Measurements from ENCODE around the gene C12orf42.

- TF ChIP-seq RAD21 (IDR thresholded peaks at IDR 0.05) (no peak), EGR1 (IDR thresholded peaks at IDR 0.05; ENCODE audit: low read depth in 2 of 2) (no peak), TAF1 (conservative IDR thresholded peaks at IDR 0.05) (no peak), JUND (IDR thresholded peaks at IDR 0.05) (no peak), GABPA (IDR thresholded peaks at IDR 0.05 in 1 of 2, conservative IDR thresholded peaks at IDR 0.05 in 1 of 2) (no peak), YY1 (IDR thresholded peaks at IDR 0.05) (no peak), RXRA (IDR thresholded peaks at IDR 0.05) (no peak), HNF4G (IDR thresholded peaks at IDR 0.05) (no peak), ZBTB33 (IDR thresholded peaks at IDR 0.05) (no peak), NR2F2 (IDR thresholded peaks at IDR 0.05) (no peak), SP1 (IDR thresholded peaks at IDR 0.05) (no peak), HNF4A (conservative IDR thresholded peaks at IDR 0.05) (no peak), MAX (IDR thresholded peaks at IDR 0.05) (no peak)
- TF ChIP-seq, protein P1, sequence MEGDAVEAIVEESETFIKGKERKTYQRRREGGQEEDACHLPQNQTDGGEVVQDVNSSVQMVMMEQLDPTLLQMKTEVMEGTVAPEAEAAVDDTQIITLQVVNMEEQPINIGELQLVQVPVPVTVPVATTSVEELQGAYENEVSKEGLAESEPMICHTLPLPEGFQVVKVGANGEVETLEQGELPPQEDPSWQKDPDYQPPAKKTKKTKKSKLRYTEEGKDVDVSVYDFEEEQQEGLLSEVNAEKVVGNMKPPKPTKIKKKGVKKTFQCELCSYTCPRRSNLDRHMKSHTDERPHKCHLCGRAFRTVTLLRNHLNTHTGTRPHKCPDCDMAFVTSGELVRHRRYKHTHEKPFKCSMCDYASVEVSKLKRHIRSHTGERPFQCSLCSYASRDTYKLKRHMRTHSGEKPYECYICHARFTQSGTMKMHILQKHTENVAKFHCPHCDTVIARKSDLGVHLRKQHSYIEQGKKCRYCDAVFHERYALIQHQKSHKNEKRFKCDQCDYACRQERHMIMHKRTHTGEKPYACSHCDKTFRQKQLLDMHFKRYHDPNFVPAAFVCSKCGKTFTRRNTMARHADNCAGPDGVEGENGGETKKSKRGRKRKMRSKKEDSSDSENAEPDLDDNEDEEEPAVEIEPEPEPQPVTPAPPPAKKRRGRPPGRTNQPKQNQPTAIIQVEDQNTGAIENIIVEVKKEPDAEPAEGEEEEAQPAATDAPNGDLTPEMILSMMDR (IDR thresholded peaks at IDR 0.05; ENCODE audit: low read depth, low read length, missing input control), result no peak
Observed at GRCh38 chr12:103268831-103269514, 226.8 kb downstream of the C12orf42 start.

Data from liver (tissue), 3 donors.